ENCODE results near the gene PAPPA.

GRCh38 chr9:116151199-116151598 is 2.4 kb upstream of the PAPPA start:
- TF ChIP-seq POLR2A (IDR thresholded peaks at IDR 0.05), result no peak
- TF ChIP-seq, protein P1, sequence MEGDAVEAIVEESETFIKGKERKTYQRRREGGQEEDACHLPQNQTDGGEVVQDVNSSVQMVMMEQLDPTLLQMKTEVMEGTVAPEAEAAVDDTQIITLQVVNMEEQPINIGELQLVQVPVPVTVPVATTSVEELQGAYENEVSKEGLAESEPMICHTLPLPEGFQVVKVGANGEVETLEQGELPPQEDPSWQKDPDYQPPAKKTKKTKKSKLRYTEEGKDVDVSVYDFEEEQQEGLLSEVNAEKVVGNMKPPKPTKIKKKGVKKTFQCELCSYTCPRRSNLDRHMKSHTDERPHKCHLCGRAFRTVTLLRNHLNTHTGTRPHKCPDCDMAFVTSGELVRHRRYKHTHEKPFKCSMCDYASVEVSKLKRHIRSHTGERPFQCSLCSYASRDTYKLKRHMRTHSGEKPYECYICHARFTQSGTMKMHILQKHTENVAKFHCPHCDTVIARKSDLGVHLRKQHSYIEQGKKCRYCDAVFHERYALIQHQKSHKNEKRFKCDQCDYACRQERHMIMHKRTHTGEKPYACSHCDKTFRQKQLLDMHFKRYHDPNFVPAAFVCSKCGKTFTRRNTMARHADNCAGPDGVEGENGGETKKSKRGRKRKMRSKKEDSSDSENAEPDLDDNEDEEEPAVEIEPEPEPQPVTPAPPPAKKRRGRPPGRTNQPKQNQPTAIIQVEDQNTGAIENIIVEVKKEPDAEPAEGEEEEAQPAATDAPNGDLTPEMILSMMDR (IDR thresholded peaks at IDR 0.05), result no peak
